Measurements from ENCODE around the gene CD34. TPM values are rescaled to one million over a fixed set of nuclear protein-coding genes. Genes with fewer than 3 reads are reported as not detected.

The CD34 gene
- total RNA-seq, 1 donor from 2014 or later, result not detected

DNA sequence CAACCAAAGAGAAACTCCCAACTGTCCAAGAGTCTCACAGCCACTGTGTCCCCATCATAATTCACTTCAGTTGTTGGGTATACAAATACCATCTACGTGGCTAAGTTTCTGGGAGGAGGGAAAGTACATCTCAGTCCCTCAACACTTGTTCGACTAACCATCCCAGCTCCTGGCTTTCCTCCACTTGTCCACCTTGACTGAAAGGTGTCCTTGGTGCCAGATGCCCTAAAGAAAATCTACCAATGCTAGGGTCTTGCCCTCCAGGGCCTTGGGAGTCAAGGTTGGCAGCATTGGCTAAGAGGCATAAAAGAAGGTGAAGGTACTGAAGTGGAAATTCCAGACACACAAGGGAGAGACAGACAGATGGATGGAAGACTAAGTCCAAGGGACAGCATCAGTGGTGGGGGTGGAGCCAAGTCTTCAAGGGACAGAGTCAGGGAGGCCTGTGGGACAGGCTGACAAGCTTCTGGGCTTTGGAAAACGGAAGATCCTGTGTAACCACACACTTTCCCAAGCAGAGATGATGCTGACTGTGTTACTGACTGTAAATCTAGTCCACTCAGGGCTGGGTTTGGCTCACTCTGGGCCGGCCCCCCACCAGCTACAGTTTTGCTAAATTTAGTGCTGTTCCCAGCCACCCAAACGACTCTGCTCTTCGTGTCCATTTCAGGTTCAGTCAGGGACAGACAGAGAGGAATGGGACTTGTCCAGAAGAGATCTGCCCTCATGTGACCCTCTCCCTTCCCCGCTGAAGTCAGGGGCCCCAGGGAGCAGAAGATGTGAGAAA lies 60.1 kb downstream of the CD34 start:
- TF ChIP-seq, protein P1, sequence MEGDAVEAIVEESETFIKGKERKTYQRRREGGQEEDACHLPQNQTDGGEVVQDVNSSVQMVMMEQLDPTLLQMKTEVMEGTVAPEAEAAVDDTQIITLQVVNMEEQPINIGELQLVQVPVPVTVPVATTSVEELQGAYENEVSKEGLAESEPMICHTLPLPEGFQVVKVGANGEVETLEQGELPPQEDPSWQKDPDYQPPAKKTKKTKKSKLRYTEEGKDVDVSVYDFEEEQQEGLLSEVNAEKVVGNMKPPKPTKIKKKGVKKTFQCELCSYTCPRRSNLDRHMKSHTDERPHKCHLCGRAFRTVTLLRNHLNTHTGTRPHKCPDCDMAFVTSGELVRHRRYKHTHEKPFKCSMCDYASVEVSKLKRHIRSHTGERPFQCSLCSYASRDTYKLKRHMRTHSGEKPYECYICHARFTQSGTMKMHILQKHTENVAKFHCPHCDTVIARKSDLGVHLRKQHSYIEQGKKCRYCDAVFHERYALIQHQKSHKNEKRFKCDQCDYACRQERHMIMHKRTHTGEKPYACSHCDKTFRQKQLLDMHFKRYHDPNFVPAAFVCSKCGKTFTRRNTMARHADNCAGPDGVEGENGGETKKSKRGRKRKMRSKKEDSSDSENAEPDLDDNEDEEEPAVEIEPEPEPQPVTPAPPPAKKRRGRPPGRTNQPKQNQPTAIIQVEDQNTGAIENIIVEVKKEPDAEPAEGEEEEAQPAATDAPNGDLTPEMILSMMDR (conservative IDR thresholded peaks at IDR 0.05; ENCODE audit: low read depth, low read length), result no peak
- no peak for DNase-seq (ENCODE audit: low read depth)

DNA sequence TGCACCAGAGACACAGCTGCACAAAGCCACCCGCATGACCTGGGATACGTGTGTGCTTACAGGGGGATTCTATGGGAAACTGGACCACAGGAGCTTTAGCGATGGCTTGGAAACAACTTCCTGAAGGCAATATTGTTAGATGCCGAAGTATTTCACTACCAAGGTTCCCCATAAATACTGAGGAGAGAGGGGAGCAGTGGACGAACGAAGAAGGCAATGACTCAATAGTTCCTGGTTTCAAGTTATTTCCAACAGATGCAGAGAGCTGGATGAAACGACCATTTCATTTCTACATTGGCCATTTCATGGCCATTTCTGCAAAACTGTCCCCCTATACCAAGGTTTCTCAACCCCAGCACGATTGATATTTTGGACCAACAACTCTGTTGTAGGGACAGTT lies 61.3 kb downstream of the CD34 start:
- H3K4me3 ChIP-seq (ENCODE audit: low read depth, low read length), result no peak overlapping the region
- no peak for DNase-seq (ENCODE audit: low read depth)

More for the DNA sequence above, 60.1 kb downstream of the CD34 start:
- H3K4me3 ChIP-seq (ENCODE audit: low read depth, low read length), result no peak overlapping the region

DNA sequence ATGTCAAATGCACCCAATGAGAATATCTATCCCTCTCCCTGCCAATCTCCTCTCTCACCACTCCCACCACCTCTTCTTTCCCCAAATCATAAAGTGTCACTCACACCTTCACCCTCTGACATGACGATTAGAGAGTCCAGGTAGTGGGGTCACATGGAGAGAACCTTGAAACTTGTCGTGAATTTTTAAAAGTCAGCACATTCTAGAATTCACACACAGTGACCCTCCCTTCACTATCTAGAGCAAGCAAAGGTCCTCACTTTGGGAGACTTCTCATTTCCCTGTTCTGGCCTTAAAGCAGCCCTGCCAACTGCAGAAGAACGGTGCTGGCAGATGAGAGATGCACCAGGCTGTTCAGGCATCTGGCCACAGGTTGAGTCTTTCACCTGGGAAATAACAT lies 61.9 kb downstream of the CD34 start:
- TF ChIP-seq, protein P1 (conservative IDR thresholded peaks at IDR 0.05; ENCODE audit: low read depth, low read length), result no peak
- no peak for DNase-seq (ENCODE audit: low read depth)
- H3K4me3 ChIP-seq (ENCODE audit: low read depth, low read length), result no peak overlapping the region

More for the DNA sequence above, 61.3 kb downstream of the CD34 start:
- TF ChIP-seq, protein P1 (conservative IDR thresholded peaks at IDR 0.05; ENCODE audit: low read depth, low read length), result no peak

DNA sequence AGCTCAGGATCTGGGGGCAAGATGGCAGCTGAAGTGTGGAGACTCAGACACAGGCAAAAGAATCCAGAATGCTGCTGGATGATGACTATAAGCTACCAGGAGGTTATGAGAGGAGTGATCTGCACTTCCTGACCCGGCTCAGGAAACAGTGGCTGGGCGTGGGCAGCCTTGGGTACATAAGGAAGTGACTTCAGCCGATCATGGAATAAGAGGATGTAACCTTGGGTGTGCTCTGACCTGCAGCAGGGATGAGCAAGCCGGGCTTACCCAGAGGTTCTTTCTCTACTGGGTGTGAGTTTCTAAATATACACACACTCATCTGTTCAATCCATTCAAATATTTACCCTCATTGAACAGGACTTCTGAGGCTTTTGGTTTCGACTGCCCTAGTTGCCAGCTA lies 62.7 kb downstream of the CD34 start:
- TF ChIP-seq, protein P1 (conservative IDR thresholded peaks at IDR 0.05; ENCODE audit: low read depth, low read length), result no peak
- no peak for DNase-seq (ENCODE audit: low read depth)
- H3K4me3 ChIP-seq (ENCODE audit: low read depth, low read length), result no peak overlapping the region

DNA sequence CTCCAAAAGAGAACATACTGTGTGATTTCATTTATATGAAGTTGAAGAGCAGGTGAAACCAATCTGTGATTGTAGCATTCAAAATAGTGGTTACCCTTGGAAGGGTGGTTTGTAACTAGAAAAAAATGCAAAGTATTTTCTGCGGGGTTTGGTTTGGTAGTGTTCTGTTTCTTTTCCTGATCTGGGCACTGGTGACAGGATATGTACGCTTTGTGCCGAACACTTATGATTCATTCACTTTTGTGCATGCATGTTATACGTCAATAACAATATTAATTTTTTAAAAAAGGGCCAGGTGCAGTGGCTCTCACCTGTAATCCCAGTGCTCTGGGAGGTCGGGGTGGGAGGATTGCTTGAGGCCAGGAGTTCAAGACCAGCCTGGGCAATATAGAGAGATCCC lies 63.8 kb downstream of the CD34 start:
- DNase-seq (ENCODE audit: low read depth), result no peak
- TF ChIP-seq, protein P1 (conservative IDR thresholded peaks at IDR 0.05; ENCODE audit: low read depth, low read length), result no peak
- no peak overlapping the region for H3K4me3 ChIP-seq (ENCODE audit: low read depth, low read length)

DNA sequence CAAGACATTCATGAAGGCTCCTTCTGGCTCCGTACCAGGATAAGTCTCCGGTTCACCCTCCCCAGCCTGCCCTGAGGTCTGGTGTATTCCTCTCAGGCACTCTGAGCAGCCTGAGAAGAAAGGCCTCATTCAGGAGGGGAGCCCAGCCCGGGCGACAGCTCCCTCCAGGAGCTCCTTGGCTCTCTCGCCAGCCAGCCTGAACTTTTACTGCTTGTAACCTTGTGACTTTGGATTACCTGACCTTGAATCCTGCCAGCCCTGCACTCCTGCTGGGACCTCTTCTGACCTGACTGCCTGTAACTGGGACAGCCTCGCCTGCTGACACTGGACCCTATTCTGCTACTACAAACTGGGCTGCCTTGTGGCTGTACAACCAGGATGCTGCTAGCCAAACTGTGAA lies 65.8 kb downstream of the CD34 start:
- TF ChIP-seq, protein P1 (conservative IDR thresholded peaks at IDR 0.05; ENCODE audit: low read depth, low read length), result no peak
- no peak for DNase-seq (ENCODE audit: low read depth)
- no peak overlapping the region for H3K4me3 ChIP-seq (ENCODE audit: low read depth, low read length)

DNA sequence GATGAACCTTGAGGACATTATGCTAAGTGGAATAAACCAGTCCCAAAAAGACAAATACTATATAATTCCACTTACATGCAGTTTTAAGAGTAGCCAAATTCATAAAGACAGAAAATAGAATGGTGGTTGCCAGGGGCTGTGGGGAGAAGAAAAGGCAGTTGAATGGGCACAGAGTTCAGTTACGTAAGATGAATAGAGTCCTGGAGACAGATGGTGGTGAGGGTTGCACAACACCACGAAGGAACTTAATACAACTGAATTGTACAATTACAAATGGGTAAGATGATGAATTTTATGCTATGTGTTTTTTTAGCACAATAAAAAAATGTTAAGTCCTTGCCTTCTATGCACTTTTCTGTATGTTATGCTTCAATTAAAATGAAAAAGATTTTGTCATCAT lies 66.6 kb downstream of the CD34 start:
- H3K4me3 ChIP-seq (ENCODE audit: low read depth, low read length), result no peak overlapping the region
- DNase-seq (ENCODE audit: low read depth), result no peak
- TF ChIP-seq, protein P1 (conservative IDR thresholded peaks at IDR 0.05; ENCODE audit: low read depth, low read length), result no peak

Data from epithelial cell of proximal tubule (primary cell).